ENCODE results near the gene TUG1.

TUG1 gene

GRCh38 chr22:30948930-30949342, 20.1 kb upstream of the TUG1 start:
- DNase-seq (ENCODE audit: low read depth) = no peak
- H3K4me3 ChIP-seq (ENCODE audit: low read depth, low read length) = no peak overlapping the region
- TF ChIP-seq POLR2A (IDR thresholded peaks at IDR 0.05; ENCODE audit: extremely low read depth, insufficient read length) (no peak), MYC (IDR thresholded peaks at IDR 0.05; ENCODE audit: low read depth, low read length) (no peak), CTCF (IDR thresholded peaks at IDR 0.05; ENCODE audit: low read depth, low read length) (no peak), MAX (IDR thresholded peaks at IDR 0.05; ENCODE audit: low read depth, low read length) (no peak)

GRCh38 chr22:30949934-30950660, 19.0 kb upstream of the TUG1 start:
- TF ChIP-seq CTCF (IDR thresholded peaks at IDR 0.05; ENCODE audit: low read depth, low read length) = no peak
- no peak for TF ChIP-seq MYC (IDR thresholded peaks at IDR 0.05; ENCODE audit: low read depth, low read length)
- no peak for TF ChIP-seq POLR2A (IDR thresholded peaks at IDR 0.05; ENCODE audit: extremely low read depth, insufficient read length)
- no peak for TF ChIP-seq MAX (IDR thresholded peaks at IDR 0.05; ENCODE audit: low read depth, low read length)
- DNase-seq (ENCODE audit: low read depth) = no peak
- H3K4me3 ChIP-seq (ENCODE audit: low read depth, low read length) = no peak overlapping the region

- no peak for DNase-seq (ENCODE audit: low read depth)
- TF ChIP-seq MYC (IDR thresholded peaks at IDR 0.05; ENCODE audit: low read depth, low read length) = no peak
- TF ChIP-seq MAX (IDR thresholded peaks at IDR 0.05; ENCODE audit: low read depth, low read length) = no peak
- TF ChIP-seq CTCF (IDR thresholded peaks at IDR 0.05; ENCODE audit: low read depth, low read length) = no peak
- TF ChIP-seq POLR2A (IDR thresholded peaks at IDR 0.05; ENCODE audit: extremely low read depth, insufficient read length) = no peak
- no peak overlapping the region for H3K4me3 ChIP-seq (ENCODE audit: low read depth, low read length)
These were observed 15.9 kb upstream of the TUG1 start for GRCh38 chr22:30953206-30953605.

GRCh38 chr22:30955153-30955552, 13.9 kb upstream of the TUG1 start:
- no peak for DNase-seq (ENCODE audit: low read depth)
- TF ChIP-seq POLR2A (IDR thresholded peaks at IDR 0.05; ENCODE audit: extremely low read depth, insufficient read length) (no peak), MAX (IDR thresholded peaks at IDR 0.05; ENCODE audit: low read depth, low read length) (no peak), CTCF (IDR thresholded peaks at IDR 0.05; ENCODE audit: low read depth, low read length) (no peak), MYC (IDR thresholded peaks at IDR 0.05; ENCODE audit: low read depth, low read length) (no peak)

GRCh38 chr22:30964858-30965257, 4.2 kb upstream of the TUG1 start:
- no peak for TF ChIP-seq MAX (IDR thresholded peaks at IDR 0.05; ENCODE audit: low read depth, low read length)
- no peak for TF ChIP-seq CTCF (IDR thresholded peaks at IDR 0.05; ENCODE audit: low read depth, low read length)
- TF ChIP-seq MYC (IDR thresholded peaks at IDR 0.05; ENCODE audit: low read depth, low read length) = no peak
- TF ChIP-seq POLR2A (IDR thresholded peaks at IDR 0.05; ENCODE audit: extremely low read depth, insufficient read length) = no peak
- no peak for DNase-seq (ENCODE audit: low read depth)
- H3K4me3 ChIP-seq (ENCODE audit: low read depth, low read length) = peak overlapping the region; percentile 22

More at GRCh38 chr22:30955153-30955552, 13.9 kb upstream of the TUG1 start:
- no peak overlapping the region for H3K4me3 ChIP-seq (ENCODE audit: low read depth, low read length)

Measured in NB4 (cell line).